Germinal center (tissue), 1 donor: ENCODE results near the gene ADAMTS16.

ENCODE experiments used
- DNase-seq: peaks from one replicate; pipeline ENCODE4 v3.0.0; 2012; ENCODE audit warnings: mixed read lengths, low spot score

Gene ADAMTS16

DNA sequence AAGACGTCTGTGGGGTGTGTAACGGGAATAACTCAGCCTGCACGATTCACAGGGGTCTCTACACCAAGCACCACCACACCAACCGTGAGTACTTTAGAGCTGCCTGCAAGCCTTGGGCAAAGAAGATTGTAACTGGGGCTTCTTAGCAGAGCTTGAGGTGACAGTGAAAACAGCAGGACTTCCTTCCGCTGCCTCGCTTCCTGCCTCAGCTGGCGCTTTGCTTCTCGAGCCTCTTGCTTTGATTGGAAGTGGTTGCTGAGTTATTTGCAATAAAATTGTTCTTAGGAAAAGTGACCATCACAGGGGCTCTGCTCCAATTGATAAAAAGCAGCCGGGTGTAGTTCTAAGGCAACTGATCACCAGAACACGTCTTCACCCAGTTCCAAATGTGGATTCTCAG, 99.1 kb downstream of the ADAMTS16 start:
- DNase-seq: no peak

DNA sequence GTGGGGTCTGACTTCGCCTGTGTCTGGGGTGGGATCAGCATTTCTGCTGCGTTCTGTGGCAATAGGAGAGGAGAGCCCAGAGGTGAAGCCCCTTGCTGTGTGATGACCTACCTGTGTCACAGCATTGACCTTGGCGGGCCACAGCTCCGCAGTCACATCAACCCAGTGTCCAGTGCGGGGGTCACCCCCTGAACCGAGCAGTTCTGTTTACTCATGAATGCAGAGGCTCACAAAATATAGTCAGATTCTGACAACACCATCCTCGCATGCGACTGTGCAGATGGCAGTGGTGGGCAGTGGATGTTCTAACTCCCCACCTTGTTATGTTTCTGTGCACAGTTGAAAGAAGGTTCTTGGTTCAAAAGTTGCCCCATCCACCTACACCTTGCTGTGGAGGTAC, 100.1 kb downstream of the ADAMTS16 start:
- DNase-seq: no peak

DNA sequence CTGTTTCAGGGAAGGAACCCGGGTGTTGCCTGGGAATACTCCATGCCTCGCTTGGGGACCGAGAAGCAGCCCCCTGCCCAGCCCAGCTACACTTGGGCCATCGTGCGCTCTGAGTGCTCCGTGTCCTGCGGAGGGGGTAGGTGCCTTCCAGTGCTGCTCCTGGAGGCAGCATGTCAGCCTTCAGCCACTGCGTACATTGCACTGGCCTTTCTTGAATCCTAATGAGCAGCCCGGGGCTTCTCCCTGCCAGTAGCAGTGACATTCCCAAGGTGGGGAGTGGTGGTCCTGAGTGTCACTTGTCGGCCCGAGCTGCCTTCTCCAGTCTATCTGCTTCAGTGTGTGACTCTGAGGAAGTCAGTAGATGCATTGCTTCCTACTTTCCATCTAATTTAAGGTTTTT, 101.9 kb downstream of the ADAMTS16 start:
- no peak for DNase-seq

DNA sequence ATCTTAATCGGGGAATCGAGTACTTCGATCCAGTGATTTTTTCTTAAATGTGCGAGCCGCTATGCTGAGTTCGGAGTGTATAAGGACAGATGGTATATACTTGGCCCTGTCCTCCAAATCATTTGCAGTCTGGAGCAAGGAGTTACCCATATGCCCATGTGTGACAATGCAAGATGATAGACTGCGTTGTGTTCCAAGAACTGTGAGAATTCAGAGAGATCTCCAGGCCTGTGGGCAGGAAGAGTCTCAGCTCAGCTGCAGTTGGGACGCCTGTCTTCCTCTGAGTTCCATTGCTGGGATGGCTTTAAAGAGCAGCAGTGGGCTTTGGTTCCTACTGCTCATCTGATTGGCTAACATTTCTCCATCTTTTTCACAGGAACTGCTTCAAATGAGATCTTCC, 106.6 kb downstream of the ADAMTS16 start:
- DNase-seq: no peak

DNA sequence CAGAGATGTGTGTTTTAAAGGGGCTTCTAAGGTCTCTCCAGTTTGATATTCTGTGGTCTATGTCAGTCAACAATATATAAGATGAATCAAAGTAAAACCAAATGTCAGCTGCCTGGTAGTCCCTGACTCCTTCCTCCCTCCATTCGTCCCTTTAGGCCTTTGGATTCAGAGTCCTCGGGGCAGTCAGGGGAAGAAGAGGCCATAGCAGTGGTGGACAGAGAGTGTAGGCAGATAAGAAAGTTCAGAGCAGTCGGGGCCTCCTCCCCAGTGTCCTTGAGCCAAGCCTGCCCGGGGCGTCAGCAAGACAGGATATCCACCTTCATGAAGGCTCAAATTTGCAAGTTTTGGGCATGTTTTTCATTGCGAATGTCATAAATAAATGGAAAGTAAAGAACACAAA, 110.6 kb downstream of the ADAMTS16 start:
- DNase-seq: no peak

DNA sequence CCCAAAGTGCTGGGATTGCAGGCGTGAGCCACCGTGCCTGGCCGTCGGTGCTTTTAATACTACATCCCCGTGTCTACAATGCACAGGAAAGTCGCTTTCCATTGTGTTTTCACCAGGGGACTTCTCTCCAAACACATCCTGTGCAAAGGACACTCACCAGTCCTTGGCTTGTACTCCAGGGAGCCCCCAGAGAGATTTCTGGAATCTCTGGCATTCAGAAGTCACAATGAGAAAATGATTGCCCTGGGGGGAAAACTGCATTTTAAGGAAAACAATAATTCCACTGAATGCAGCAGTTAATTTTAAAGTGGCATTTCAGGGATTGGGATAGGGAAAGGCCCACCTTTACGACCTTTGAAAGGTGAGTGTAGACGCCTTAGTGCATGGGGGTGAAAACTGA, 112.0 kb downstream of the ADAMTS16 start:
- DNase-seq: no peak

DNA sequence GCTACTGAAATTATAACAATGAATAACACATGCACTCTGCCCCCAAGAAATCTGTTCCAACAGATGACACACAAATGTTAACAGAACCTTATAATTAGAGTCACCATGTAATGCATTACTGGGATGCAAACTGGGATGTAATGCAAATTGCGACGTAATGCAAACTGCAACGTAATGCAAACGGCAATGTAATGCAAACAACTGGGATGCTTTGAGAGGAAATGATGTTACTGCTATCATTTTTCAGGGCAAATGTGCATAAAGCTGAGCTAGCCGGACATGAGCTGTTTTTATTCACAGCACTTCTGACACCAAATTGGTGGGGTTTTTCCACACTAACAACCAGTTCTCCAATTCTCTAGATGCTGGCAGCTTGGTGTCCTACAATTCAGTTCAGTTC, 117.2 kb downstream of the ADAMTS16 start:
- no peak for DNase-seq

DNA sequence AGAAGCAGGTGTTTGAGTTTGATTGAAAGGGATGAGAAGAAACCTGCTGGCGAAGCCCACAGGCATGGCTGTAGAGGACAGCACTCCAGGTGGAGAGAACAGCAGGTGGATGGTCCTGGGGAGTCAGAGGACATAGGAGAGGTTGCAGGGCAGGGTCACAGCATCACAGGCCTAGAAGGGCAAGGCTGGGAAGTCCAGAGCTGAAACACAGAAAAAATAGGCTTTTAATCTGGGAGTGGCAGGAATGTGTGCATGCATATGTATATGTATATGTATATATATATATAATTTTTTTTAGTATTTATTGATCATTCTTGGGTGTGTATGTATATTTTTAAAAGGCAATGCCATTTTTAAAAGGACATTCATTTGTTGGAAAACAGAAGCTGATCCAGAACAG, 118.4 kb downstream of the ADAMTS16 start:
- DNase-seq: no peak

DNA sequence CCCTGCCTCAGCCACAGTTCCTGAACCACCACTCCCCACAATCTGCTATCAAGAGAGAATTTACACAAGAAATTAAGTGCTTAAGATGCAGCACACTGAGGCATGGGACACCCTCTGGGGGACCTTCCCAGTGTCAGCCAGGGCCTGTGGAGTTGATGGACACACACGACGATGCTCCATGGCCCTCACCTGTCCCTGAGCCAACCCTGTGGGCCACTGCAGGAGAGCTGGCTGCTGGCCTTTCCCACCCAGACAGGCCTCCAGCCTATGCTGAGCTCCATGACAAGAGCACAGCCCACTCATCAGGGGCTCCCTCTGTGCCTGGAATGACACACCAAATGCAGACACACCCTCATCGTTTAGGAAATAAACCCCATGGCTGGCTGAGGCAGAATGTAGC, 124.6 kb downstream of the ADAMTS16 start:
- DNase-seq: no peak

DNA sequence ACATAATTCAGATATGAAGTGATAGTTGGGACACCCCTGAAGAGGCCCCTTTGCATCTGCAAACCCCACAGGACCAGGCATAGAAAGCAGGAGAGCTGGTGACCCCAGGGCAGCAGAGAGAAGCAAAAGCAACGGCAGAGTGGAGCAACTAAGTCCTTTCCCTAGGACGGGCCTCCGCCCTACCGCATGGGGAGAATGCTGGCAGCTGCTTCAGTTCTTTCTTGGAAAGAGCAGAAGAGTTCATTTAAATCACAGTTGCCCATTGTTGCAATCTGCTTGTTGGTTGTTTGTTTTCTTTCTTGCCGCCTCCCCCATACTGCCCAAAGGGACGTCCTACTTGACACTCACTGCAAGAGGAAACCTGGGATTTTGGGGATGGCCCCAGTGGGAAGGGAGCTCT, 126.2 kb downstream of the ADAMTS16 start:
- DNase-seq: no peak

DNA sequence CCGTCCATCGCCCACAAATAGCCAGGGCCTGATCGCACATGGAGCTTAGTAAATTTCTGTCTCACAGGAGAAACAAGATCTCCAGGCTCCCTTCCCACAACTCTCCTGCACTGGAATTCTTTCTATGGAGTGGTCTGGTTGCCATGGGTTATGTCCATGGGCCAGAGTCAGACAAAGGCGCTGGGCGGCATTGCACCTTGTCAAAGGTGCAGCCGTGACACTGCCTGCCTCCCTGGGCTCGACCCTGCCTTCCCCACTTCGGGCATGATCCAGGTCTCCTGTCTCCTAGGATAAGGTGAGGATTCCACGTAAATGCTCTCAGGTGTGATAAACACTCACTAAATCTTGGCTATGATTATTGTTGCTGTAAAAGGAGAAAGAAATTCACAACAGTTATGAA, 130.0 kb downstream of the ADAMTS16 start:
- no peak for DNase-seq

DNA sequence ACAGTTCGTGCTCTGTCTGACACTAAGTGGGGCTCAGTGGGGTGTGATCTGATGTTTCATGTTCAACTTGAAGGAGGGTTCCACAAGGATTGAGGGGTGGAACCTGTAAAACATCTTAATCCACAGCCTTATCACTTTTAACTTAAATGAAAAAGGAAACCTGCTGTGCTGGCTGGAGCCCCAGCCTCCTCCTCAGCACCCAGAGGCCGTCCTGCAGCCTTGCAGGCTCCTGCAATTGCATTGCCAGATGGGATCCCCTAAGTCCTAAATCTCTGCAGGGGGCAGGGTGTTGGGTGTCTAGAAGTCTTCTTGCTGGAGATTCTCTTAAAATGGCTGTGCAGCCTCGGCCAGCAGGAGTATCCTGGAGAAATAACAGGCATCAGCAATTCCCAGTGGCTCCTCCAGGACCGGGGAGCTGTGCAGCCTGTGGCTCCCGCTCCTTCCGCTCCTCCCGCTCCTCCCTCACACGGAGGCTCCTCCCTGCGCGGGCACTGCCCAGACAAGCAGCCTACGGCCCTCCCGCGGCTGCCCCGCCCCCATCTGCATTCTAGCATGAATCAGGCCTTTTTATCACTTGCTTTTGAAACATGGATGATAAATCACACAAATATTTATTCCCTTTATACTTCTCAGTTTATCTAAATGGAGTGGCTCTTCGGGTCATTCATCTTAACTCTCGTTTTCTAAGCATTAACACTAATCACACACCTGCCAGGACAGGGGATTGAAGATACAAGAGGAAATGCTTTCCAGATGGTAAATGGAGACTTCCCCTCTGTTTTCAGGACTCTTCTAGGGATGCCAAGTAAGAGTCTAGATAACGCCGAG, 131.0 kb downstream of the ADAMTS16 start:
- no peak for DNase-seq

DNA sequence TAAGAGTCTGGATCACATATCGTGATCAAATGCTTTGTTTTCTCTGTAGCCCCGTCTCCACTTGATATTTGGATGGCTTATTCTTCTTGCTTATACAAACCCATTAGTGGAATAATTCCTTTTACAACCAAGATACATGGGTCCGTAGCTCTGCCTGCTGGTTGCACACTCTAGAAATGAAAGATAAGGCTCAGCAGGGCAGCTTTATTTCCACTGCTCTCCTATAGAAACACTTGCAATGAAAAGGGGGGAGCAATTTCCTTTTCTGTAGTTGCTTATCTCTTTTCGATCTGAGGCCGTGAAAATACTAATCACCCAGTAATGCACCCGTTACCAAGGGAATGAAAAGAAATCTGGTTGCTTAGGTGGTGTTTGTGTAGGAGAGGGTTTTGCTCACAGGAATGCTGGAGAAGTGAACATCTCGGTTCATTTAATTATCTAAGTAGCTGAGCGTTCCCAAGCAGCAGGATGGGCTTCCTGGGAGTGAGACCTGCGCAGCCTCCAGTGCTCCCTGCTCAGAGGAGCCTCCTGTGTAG, 131.7 kb downstream of the ADAMTS16 start:
- DNase-seq: no peak

DNA sequence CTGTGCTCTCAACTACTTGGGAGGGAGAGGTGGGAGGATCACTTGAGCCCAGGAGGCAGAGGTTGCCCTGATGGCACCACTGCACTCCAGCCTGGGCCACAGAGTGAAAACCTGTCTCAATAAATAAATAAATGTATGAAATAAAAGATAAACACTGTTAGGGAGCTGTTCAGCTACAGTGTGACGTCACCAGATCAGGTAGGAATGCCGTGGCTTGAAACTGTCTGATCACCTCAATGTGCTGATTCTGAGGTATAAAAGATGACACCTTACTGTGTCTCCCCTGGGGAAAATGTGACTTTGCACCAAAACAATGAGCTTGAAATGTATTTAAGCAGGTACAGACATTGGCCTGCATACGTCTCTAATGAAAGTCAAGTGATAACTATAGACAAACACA, 133.3 kb downstream of the ADAMTS16 start:
- no peak for DNase-seq

DNA sequence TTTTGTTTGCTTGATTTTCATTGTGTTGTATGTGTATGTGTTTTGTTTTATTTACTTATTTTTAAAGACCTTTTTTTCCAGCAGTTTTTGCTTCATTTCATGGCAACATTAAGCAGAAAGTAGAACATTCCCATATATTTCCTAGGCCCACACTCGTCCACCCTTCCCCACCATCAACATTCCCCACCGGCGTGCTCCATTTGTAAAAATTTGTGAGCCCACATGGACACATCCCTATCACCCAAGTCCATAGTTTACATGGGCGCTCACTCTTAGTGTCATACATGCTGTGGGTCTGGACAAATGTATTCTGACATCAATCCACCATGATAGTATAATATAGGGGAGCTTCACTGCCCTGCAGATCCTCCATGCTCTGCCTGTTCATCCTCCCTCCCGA, 133.8 kb downstream of the ADAMTS16 start:
- no peak for DNase-seq

DNA sequence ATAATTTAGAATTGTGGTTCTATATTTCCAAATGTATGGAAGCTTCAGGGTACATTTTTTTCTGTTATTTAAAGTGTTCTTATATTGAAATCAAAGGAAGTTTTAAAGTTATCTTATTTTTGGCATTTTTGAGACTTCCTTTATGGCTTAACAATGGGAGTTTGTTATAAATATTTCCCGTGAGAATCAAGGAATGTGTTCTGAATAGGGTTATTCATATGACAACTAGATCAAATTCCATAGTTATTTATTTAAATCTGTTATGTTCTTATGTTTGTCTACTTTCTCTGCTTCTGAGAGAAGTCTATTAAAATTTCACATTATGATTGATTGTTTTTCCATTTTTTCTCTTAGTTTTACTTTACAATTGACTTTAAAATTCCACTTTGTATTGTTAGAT, 135.1 kb downstream of the ADAMTS16 start:
- DNase-seq: no peak

DNA sequence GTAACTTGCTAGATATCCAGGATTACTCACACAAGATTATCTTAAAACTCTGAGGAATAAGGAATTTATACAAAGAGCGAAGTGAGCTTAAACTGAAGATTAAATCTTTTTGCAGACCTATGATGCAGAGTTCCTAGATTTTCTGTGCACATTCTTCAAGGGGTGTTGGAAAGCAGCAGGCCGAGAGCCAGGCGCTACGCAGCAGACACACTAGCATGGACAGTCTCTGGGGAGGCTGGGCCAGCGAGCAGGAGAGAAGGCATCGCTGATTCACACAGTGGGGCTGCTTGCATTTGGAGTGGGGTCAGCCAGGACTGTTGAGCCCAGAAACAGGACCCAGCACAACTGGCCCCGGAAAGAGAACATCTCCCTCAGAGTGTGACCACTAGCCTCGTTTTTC, 136.3 kb downstream of the ADAMTS16 start:
- no peak for DNase-seq

DNA sequence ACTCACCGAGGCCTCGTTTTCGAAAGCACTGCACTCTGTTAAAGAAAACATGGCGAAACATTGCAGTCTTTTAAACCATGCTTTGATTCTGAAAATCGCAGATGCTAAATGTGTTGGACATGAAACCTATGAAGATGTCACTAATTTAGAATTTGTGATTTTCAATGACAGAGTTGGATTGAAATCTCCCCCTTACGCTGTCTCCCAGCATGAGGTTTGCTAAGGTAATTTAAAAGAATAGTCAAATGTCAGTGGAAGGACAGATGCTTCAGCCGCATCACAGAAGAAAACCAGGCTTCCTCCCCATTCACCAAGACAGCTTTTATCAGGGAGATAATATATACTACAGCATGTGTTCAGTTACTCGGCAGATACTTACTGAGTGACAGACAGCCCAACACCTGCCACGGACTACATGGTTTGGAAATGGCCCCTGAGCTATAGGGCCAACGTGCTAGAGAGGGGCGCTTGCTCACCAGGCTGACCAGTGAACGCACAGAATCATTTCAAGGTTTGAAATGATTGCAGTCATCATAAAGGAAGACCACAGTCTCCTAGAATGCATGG, 136.9 kb downstream of the ADAMTS16 start:
- no peak for DNase-seq

DNA sequence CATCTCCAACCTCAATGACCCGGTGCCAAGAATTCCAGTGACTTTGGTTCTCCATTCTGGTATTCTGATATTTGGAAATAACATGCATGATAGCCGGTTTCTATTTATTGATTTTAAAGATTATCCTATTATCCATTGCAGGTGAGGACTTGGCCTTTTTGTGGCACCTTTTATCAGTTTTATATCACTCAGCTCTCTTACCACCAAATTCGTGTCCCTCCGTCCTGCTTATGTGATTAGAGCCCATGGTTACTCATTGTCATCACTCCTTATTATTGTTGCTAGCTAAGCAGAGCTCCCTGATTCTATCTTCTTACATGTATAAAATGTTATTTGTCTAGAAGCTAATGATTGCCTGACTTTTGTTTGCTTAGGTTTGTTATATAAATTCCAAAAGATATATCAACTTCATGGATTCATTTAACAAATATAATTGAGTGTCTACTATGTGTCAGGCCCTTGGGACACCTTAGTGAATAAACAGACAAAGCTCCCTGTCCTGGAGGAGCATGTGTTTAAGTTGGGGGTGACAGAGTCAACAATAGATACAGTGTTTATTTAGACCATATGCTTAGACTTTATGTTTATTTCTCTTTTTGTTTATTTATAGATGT, 138.2 kb downstream of the ADAMTS16 start:
- no peak for DNase-seq

DNA sequence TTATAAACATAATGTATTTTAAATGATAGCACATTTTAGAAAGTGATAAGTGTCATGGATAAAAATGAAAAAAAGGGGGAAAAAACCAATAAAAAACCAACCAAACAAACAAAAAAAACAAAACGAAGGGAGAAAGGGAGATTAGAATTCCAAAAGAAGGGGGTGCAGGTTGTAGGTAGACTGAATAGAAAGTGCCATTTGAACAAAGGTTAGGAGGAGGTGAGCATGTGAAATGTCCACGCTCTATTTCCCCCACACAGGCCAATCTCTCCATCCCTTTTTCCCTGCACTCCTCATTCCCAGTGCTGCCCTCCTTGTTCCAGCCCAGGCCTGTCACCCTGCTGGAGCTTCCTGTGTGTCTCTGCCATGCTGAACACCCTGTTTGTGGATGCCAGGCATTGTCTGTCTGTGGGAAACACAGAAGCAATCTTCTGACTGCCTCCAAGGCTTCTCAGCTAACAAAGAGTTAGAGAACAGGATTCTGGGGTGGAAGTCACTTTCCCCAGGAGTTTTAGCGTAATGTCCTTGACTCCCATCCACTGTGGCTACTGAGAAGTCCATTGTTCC, 138.8 kb downstream of the ADAMTS16 start:
- DNase-seq: no peak

DNA sequence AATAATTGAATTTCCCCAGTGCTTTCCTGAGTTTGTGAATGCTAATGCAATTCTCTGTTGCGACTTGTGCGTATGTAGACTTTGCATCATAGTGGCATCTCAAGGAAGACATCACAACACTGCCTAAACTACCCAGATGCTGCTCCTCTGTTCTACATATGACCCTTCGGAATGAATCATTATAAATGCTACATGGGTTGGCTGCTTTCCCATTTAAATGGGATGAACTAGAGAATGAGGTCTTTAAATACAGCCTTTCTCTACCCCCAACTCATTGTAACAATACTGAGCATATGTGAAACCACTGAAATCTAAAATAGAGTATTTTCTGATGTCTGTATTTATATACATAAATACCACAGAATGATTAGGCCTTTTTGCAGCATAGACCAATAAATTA, 145.8 kb downstream of the ADAMTS16 start:
- no peak for DNase-seq

DNA sequence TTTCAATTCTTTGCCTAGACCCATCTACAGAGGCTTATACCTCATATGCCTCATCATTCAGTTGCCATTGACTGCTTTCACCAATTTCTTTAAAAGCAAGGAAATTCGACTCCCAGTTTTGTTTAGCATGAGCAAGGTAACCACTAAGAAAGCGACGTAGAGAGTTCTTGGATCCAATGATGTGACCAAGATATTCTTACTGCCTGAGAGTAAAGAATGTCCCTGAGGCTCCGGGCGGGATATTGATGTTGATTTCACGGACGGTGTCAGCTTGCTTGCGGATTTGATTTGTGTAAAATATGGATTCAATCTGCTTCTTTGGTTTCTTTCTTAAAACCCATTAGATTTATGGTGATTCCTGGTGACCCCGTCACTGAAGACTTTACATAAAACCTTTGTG, 147.3 kb downstream of the ADAMTS16 start:
- DNase-seq: no peak

DNA sequence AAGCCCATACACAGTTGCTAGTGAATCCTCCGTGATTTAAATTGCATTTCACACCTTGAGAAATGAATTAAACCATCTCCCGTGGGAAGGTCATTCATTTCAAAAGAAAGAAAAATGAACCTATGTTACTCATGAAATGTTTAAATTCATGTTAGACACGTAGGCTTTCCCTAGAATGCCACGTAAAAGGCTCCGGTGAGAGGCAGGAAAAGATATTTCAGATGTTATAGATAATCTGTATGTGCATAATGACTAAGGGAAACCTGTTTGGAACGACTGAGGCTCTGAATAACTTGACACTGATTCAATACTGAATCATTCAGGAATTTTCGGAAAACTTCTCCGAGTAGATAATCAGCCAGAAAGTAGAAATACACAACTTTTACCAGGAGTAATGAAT, 148.1 kb downstream of the ADAMTS16 start:
- no peak for DNase-seq
